Common myeloid progenitor, CD34-positive (primary cell): ENCODE data around the gene BCOR.

Experiments
- CTCF ChIA-PET: fragments of 350-600 bp; sonication (Branson Sonifier 250); formaldehyde crosslinking; loops from one replicate; lab custom pipeline; 2021; ENCODE audit warnings: antibody characterized with exemption; lab: Charles Lee
- POLR2A ChIA-PET: fragments of 350-600 bp; sonication (Branson Sonifier 250); formaldehyde crosslinking; loops from one replicate; lab custom pipeline; 2021; ENCODE audit warnings: antibody characterized with exemption; lab: Charles Lee
- DNase-seq, 3 donors: peaks; one replicate each; pipeline versions ENCODE4 v3.0.0 to v3.0.0-alpha.2; 2013
- H3K27ac ChIP-seq, 2 experiments: 1 replicate in 1 of 2; 2 replicates in 1 of 2; pipeline ENCODE4 v1.7.0; 2013; ENCODE audit warnings: inconsistent platforms in 2 of 2, low read length in 2 of 2, mild to moderate bottlenecking in 2 of 2, low read depth in 1 of 2, moderate library complexity in 1 of 2; ENCODE audit not compliant: severe bottlenecking in 2 of 2, insufficient read depth in 1 of 2, poor library complexity in 1 of 2
- H3K27me3 ChIP-seq, 5 experiments: replicated peaks in 2 of 5; 1 replicate in 3 of 5; 2 replicates in 2 of 5; pipeline versions ENCODE4 v1.6.1 to v1.7.0; 2013; ENCODE audit warnings: low read length in 4 of 5, mild to moderate bottlenecking in 2 of 5, moderate library complexity in 2 of 5, inconsistent platforms in 1 of 5; ENCODE audit not compliant: insufficient read depth in 5 of 5, control insufficient read depth in 4 of 5
- H3K36me3 ChIP-seq, 4 experiments: 1 replicate in 2 of 4; 2 replicates in 2 of 4; pipeline versions ENCODE4 v1.6.1 to v1.7.0; 2013; ENCODE audit warnings: low read length in 3 of 4, control low read depth in 1 of 4, mild to moderate bottlenecking in 1 of 4; ENCODE audit not compliant: control insufficient read depth in 4 of 4, insufficient read depth in 4 of 4
- H3K4me1 ChIP-seq, 4 experiments: 1 replicate in 3 of 4; 2 replicates in 1 of 4; pipeline versions ENCODE4 v1.6.1 to v1.7.1; 2013; ENCODE audit warnings: low read length in 3 of 4, mild to moderate bottlenecking in 3 of 4, control low read depth in 1 of 4, inconsistent platforms in 1 of 4, moderate library complexity in 1 of 4; ENCODE audit not compliant: control insufficient read depth in 4 of 4, insufficient read depth in 4 of 4; ENCODE audit errors: control extremely low read depth in 1 of 4
- H3K4me3 ChIP-seq, 7 experiments: 1 replicate in 4 of 7; 2 replicates in 3 of 7; pipeline versions ENCODE4 v1.5.1 to v1.7.0; 2013; ENCODE audit warnings: mild to moderate bottlenecking in 7 of 7, low read length in 6 of 7, moderate library complexity in 6 of 7, inconsistent platforms in 2 of 7, low read depth in 2 of 7, control low read depth in 1 of 7; ENCODE audit not compliant: insufficient read depth in 4 of 7, control insufficient read depth in 1 of 7; ENCODE audit errors: extremely low read depth in 1 of 7
- H3K9me3 ChIP-seq, 5 experiments: 1 replicate in 4 of 5; 2 replicates in 1 of 5; pipeline versions ENCODE4 v1.6.1 to v1.7.1; 2013; ENCODE audit warnings: low read length in 4 of 5, mild to moderate bottlenecking in 2 of 5, inconsistent platforms in 1 of 5, low read depth in 1 of 5, moderate library complexity in 1 of 5; ENCODE audit not compliant: control insufficient read depth in 4 of 5, insufficient read depth in 2 of 5; ENCODE audit errors: control extremely low read depth in 1 of 5
- WGBS: methylation state at CpG from one replicate; pipeline ENCODE4 v1.1.5; 2013; ENCODE audit not compliant: insufficient coverage; 5-methylcytosine and 5-hydroxymethylcytosine counted together

Gene BCOR

GRCh38 chrX:40104630-40104984, 6.8 kb upstream of the BCOR start:
- Histone ChIP-seq H3K9me3 (peaks cover 0 to 19% (median 0%) of the 10 kb centered on the region in 5 experiments), H3K27me3 (peaks cover 0 to 99% (median 0%) of the 10 kb centered on the region in 5 experiments), H3K4me1 (peaks cover 2 to 56% (median 48%) of the 10 kb centered on the region in 4 experiments), H3K4me3 (peak overlapping the region in 4 of 7 experiments; percentile 16 to 71 (median 52)), H3K27ac (peak overlapping the region in 1 of 2 experiments; percentile 25), H3K36me3 (no peaks in the 10 kb centered on the region)
- ChIA-PET CTCF (interaction anchor here (0.8 to 1.1 kb wide), 4 partner anchors 11 to 64 kb away, joined by 3 to 4 read pairs (median 3); no protein-coding TSS in a partner anchor), POLR2A (no interaction called here)
- 9% methylated on average over 28 of the region's 39 CpGs for WGBS
- peak in 2 of 3 donors; percentile 67 to 68 for DNase-seq

- H3K4me3 ChIP-seq: no peak overlapping the region
- CTCF ChIA-PET: interaction anchor here (1.0 to 1.1 kb wide), 2 partner anchors 50 to 65 kb away, joined by 3 to 4 read pairs; no protein-coding TSS in a partner anchor
- peaks cover 5 to 63% (median 49%) of the 10 kb centered on the region in 4 experiments for H3K4me1 ChIP-seq
- peaks cover 0 to 19% (median 0%) of the 10 kb centered on the region in 5 experiments for H3K9me3 ChIP-seq
- no peak for DNase-seq
- peak overlapping the region in 1 of 2 experiments; percentile 25 for H3K27ac ChIP-seq
- peaks cover 0 to 97% (median 0%) of the 10 kb centered on the region in 5 experiments for H3K27me3 ChIP-seq
- H3K36me3 ChIP-seq: no peaks in the 10 kb centered on the region
- WGBS: 56% methylated on average over 5 of the region's 22 CpGs
- POLR2A ChIA-PET: no interaction called here
Measured at GRCh38 chrX:40103565-40104323, 6.0 kb upstream of the BCOR start.

GRCh38 chrX:40102393-40103381, 4.9 kb upstream of the BCOR start:
- Histone ChIP-seq H3K36me3 (no peaks in the 10 kb centered on the region), H3K27me3 (peaks cover 0 to 93% (median 0%) of the 10 kb centered on the region in 5 experiments), H3K9me3 (peaks cover 0 to 14% (median 0%) of the 10 kb centered on the region in 5 experiments), H3K4me1 (peaks cover 5 to 55% (median 42%) of the 10 kb centered on the region in 4 experiments), H3K27ac (no peak overlapping the region), H3K4me3 (no peak overlapping the region)
- 62% methylated on average over 45 of the region's 65 CpGs for WGBS
- ChIA-PET POLR2A (no interaction called here), CTCF (interaction anchor here (1.0 kb wide), 1 partner anchor 46 kb away, joined by 3 read pairs; no protein-coding TSS in a partner anchor)
- no peak for DNase-seq

- POLR2A ChIA-PET: no interaction called here
- Histone ChIP-seq H3K4me1 (peaks cover 5 to 44% (median 30%) of the 10 kb centered on the region in 4 experiments), H3K27ac (no peak overlapping the region), H3K4me3 (no peak overlapping the region), H3K27me3 (peaks cover 0 to 84% (median 0%) of the 10 kb centered on the region in 5 experiments), H3K9me3 (peaks cover 0 to 4% (median 0%) of the 10 kb centered on the region in 5 experiments), H3K36me3 (no peaks in the 10 kb centered on the region)
- CTCF ChIA-PET: interaction anchor here (1.0 kb wide), 1 partner anchor 48 kb away, joined by 3 read pairs; no protein-coding TSS in a partner anchor
- DNase-seq: no peak
- 77% methylated on average over 7 of the region's 9 CpGs for WGBS
Measured at GRCh38 chrX:40101430-40101802, 3.7 kb upstream of the BCOR start.

- peaks cover 0 to 86% (median 0%) of the 10 kb centered on the region in 5 experiments for H3K27me3 ChIP-seq
- H3K9me3 ChIP-seq: peaks cover 0 to 4% (median 0%) of the 10 kb centered on the region in 5 experiments
- ChIA-PET CTCF (no interaction called here), POLR2A (no interaction called here)
- H3K4me3 ChIP-seq: no peak overlapping the region
- peaks cover 5 to 42% (median 28%) of the 10 kb centered on the region in 4 experiments for H3K4me1 ChIP-seq
- 41% methylated on average over 19 of the region's 31 CpGs for WGBS
- H3K27ac ChIP-seq: no peak overlapping the region
- no peaks in the 10 kb centered on the region for H3K36me3 ChIP-seq
- DNase-seq: no peak
Measured at GRCh38 chrX:40100537-40101429, 3.0 kb upstream of the BCOR start.

- H3K27me3 ChIP-seq: peaks cover 0 to 86% (median 0%) of the 10 kb centered on the region in 5 experiments
- H3K9me3 ChIP-seq: peaks cover 0 to 4% (median 0%) of the 10 kb centered on the region in 5 experiments
- POLR2A ChIA-PET: interaction anchor here (0.6 kb wide), 1 partner anchor 85 kb away, joined by 3 read pairs; no protein-coding TSS in a partner anchor
- H3K4me1 ChIP-seq: peaks cover 5 to 38% (median 26%) of the 10 kb centered on the region in 4 experiments
- WGBS: 15% methylated on average over 17 of the region's 21 CpGs
- H3K27ac ChIP-seq: no peak overlapping the region
- CTCF ChIA-PET: no interaction called here
- no peaks in the 10 kb centered on the region for H3K36me3 ChIP-seq
- DNase-seq: peak in 2 of 3 donors; percentile 58 to 61
- H3K4me3 ChIP-seq: peak overlapping the region in 2 of 7 experiments; percentile 62 to 80
Measured at GRCh38 chrX:40100141-40100536, 2.4 kb upstream of the BCOR start.
